ENCODE results near the gene CCDC81.
"Not testable (repeated sequence)": the region's sequence is repeated elsewhere in the genome, so short reads cannot be mapped to it uniquely, and the experiment has no call there.

Gene CCDC81

DNA sequence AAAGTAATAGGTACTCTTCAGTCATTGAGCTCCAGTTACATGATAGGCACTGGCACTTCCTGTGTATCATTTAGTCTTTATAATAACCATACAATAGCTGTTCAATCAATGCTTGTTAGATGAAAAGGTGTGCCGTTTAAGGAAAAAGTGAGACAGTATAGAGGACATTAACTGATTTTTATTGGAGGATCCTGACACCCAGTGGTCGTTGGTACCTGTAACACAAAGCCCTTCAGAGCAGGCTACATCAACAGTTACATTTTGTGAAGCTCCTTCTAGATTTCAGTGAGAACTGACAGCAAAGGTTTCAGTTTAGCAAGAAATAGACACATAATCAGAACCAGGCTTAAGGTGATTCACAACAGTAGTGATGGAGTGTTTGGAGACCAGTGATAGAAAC, 44.2 kb downstream of the CCDC81 start:
- DNase-seq (ENCODE audit: insufficient read length, low spot score) (no peak), FAIRE-seq (no peak)
- TF ChIP-seq CTCF (IDR thresholded peaks at IDR 0.05; ENCODE audit: insufficient read depth, missing control alignments): peak; percentile 34

GRCh38 chr11:86421946-86422345, 47.3 kb downstream of the CCDC81 start:
- FAIRE-seq (no peak), DNase-seq (ENCODE audit: insufficient read length, low spot score) (no peak)
- no peak for TF ChIP-seq CTCF (IDR thresholded peaks at IDR 0.05; ENCODE audit: insufficient read depth, missing control alignments)

DNA sequence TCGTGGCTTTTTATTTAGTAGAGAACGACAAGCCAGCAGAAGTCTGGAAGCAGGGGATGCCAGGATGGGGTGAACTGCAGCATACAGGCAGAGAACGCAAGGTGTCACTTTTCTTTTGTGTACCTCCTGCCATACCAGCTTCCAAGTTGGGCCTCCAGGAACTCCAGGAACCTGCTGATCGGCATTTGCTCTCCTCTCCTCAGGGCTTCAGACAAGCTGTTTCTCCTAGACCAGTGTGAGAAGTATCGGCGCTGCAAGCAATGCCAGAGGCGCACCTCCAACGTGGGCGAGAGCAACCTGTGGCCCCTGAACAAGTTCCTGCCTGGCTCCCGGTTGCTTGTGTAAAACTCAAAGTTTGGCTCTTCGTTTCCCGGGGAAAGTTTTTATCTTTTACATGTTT, 47.7 kb downstream of the CCDC81 start:
- no peak for DNase-seq (ENCODE audit: insufficient read length, low spot score)
- TF ChIP-seq CTCF (IDR thresholded peaks at IDR 0.05; ENCODE audit: insufficient read depth, missing control alignments): no peak
- FAIRE-seq: no peak

- DNase-seq (ENCODE audit: insufficient read length, low spot score); FAIRE-seq: not testable (repeated sequence)
Measured at GRCh38 chr11:86423488-86423887, 48.8 kb downstream of the CCDC81 start.

DNA sequence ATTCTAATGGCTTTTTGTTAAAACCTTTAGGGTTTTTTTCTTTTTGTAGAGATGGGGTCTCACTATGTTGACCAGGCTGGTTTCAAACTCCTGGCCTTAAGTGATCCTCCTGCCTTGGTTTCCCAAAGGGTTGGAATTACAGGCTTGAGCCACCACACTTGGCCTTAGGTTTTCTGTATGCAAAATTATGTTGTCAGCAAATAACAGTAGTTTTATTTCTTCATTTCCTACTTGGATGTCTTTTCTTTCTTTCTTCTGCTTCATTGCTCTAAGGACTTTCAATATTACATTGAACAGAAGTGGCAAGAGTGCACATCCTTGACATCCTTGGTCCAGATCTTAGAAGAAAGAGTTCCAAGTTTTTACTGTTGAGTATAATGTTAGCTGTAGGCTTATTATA, 52.8 kb downstream of the CCDC81 start:
- DNase-seq (ENCODE audit: insufficient read length, low spot score) (no peak), FAIRE-seq (no peak)
- no peak for TF ChIP-seq CTCF (IDR thresholded peaks at IDR 0.05; ENCODE audit: insufficient read depth, missing control alignments)

DNA sequence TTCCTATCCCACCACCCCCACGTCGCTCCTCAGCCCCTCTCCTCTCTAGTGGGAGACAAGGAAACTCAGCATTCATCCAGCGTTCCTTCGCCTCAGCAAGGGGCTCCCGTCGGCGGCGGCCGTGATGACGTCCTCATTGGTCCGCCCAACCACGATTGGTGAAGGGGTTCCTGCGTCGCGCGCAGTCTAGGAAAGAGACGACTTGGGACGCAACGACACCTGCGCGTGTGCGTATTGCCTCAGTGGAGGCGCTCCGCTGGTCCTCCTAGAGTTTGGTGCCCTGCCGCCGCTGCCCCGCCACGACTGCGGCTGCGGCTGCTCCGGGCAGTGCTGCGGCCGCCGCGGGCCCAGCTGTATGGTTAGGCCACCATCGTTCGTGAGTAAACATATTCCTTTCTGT, 56.6 kb downstream of the CCDC81 start:
- no peak for DNase-seq (ENCODE audit: insufficient read length, low spot score)
- FAIRE-seq: no peak
- TF ChIP-seq CTCF (IDR thresholded peaks at IDR 0.05; ENCODE audit: insufficient read depth, missing control alignments): no peak

GRCh38 chr11:86433361-86434095, 58.8 kb downstream of the CCDC81 start:
- FAIRE-seq; DNase-seq (ENCODE audit: insufficient read length, low spot score): not testable (repeated sequence)

DNA sequence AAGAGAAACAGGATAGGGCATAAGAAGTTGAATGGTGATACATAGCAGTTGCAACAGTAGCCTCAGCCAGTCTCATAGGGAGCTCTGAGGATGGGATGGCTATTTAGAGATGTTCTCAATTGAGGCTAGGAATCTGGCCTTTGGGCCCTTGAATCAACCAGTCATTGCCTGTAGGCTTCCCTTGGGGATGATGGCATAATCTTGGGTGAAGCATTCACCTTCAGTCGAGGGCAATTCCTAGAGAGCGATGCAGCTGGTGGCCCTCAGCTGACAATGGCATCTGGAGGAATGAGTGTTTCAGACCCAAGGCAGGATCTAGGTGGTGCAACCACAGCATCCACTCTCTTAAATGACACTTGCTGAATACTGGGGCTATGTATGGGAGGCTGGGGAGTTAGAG, 61.0 kb downstream of the CCDC81 start:
- no peak for TF ChIP-seq CTCF (IDR thresholded peaks at IDR 0.05; ENCODE audit: insufficient read depth, missing control alignments)
- DNase-seq (ENCODE audit: insufficient read length, low spot score) (no peak), FAIRE-seq (no peak)

All from D721Med (cell line).